GM21447 (cell line): ENCODE measurements around the gene ATRX.
"Not testable (repeated sequence)": the region's sequence is repeated elsewhere in the genome, so short reads cannot be mapped to it uniquely, and the experiment has no call there.

Source experiments
- ATAC-seq: cut with Tn5 transposase; IDR thresholded peaks from one replicate; pipeline ENCODE4 v1.9.1; 2021; ENCODE audit not compliant: unreplicated experiment

Gene ATRX

GRCh38 chrX:77510007-77510406, 276.0 kb downstream of the ATRX start:
- no peak for ATAC-seq

DNA sequence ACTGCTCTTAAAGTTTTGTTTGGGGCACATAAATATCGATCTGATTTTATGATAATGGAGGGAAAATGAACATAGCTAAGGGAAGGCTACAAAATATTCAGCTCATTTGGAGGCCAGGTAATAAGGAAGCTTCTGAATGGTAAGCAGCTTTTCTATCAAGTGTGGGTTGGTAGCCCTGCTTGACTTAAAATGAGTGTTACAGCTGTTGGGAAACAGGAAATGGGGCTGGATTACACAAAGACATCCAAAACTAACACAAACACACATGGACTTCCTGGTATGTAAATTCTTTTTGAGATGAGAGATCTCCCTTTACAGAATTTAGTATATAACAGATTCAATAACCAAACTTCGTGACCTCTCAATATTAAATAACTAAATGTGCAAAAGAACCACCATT, 280.8 kb downstream of the ATRX start:
- no peak for ATAC-seq

- ATAC-seq, result no peak
Observed at GRCh38 chrX:77502951-77503525, 283.0 kb downstream of the ATRX start.

- ATAC-seq, result not testable (repeated sequence)
Observed at GRCh38 chrX:77500164-77500563, 285.9 kb downstream of the ATRX start.

DNA sequence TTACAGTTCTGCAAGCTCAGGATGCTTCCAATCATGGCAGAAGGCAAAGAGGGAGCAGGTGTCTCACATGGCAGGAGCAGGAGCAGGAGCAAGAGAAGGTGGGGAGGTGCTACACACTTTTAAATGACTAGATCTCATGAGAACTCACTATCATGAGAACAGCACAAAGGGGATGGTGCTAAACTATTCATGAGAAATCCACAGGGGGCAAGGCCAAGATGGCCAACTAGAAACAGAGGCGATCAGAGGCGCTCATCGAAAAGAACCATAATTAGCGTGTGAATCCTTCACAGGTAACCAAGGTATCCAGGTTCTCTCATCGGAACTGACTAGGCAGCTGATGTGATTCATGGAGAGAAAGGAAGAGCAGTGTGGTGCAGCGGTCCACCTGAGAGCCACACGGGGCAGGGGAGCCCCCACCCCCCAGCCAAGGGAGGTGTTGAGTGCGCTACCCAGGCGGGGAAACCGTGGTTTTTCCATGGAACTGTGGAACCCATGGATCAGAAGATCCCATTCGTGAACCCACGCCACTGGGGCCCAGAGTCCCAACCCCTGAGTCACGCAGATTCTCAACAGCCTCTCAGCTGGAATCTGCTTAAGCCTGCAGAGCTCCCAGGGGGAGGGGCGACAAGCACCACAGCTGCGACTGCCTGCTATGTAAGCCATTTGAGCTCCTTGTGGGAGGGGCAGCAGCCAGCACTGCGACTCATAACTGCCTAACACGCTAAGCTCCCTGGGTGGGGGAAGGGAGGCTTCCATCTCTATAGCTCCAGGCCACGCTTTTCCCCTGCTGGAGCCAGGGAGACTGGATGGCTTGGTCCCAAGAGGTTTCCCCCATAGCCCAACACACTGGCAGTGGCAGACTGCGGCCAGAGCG, 292.1 kb downstream of the ATRX start:
- ATAC-seq, result no peak

DNA sequence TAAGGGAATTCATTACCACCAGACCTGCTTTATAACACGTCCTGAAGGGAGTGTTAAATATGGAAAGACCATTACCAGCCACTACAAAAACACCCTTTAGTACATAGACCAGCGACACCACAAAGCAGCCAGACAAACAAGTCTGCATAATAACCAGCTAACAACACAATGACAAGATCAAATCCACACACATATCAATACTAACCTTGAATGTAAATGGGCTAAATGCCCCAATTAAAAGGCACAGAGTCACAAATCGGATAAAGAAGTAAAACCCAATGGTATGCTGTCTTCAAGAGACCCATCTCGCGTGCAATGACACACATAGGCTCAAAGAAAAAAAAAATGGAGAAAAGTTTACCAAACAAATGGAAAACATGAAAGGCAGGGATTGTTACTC, 302.0 kb downstream of the ATRX start:
- no peak for ATAC-seq

DNA sequence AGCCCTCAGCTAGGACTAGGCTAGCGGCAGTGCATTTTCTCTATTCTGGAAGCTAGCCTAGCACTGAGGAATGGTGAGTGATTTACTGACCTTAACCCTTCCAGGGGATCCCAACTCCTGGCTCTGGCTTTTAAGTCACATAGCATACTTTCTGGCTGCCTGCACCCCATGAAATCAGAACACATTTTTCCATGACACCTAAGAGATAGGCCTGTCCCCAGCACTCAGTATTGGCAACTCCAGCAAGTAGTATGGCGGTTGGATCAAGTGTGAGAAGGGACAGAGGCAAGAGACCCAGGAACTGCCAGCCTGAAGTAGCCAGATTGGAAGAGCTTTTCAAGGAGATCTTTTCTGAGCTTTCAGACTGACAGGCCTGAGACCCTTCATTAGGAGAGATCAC, 330.6 kb downstream of the ATRX start:
- ATAC-seq, result no peak
